SW 1271 (cell line): ENCODE data around the gene PCDHA12.
A peak's percentile ranks its signal among the peaks of the same experiment; 100 is the strongest.
"Not testable (repeated sequence)": the region's sequence is repeated elsewhere in the genome, so short reads cannot be mapped to it uniquely, and the experiment has no call there.

Experiments
- DNase-seq, 2 experiments: peaks; one replicate each; lab custom pipeline; 2025; lab: John Stamatoyannopoulos, UW

Gene PCDHA12, protein sequence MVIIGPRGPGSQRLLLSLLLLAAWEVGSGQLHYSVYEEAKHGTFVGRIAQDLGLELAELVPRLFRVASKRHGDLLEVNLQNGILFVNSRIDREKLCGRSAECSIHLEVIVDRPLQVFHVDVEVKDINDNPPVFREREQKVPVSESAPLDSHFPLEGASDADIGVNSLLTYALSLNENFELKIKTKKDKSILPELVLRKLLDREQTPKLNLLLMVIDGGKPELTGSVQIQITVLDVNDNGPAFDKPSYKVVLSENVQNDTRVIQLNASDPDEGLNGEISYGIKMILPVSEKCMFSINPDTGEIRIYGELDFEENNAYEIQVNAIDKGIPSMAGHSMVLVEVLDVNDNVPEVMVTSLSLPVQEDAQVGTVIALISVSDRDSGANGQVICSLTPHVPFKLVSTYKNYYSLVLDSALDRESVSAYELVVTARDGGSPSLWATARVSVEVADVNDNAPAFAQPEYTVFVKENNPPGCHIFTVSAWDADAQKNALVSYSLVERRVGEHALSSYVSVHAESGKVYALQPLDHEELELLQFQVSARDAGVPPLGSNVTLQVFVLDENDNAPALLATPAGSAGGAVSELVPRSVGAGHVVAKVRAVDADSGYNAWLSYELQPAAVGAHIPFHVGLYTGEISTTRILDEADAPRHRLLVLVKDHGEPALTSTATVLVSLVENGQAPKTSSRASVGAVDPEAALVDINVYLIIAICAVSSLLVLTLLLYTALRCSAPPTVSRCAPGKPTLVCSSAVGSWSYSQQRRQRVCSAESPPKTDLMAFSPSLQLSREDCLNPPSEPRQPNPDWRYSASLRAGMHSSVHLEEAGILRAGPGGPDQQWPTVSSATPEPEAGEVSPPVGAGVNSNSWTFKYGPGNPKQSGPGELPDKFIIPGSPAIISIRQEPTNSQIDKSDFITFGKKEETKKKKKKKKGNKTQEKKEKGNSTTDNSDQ

DNA sequence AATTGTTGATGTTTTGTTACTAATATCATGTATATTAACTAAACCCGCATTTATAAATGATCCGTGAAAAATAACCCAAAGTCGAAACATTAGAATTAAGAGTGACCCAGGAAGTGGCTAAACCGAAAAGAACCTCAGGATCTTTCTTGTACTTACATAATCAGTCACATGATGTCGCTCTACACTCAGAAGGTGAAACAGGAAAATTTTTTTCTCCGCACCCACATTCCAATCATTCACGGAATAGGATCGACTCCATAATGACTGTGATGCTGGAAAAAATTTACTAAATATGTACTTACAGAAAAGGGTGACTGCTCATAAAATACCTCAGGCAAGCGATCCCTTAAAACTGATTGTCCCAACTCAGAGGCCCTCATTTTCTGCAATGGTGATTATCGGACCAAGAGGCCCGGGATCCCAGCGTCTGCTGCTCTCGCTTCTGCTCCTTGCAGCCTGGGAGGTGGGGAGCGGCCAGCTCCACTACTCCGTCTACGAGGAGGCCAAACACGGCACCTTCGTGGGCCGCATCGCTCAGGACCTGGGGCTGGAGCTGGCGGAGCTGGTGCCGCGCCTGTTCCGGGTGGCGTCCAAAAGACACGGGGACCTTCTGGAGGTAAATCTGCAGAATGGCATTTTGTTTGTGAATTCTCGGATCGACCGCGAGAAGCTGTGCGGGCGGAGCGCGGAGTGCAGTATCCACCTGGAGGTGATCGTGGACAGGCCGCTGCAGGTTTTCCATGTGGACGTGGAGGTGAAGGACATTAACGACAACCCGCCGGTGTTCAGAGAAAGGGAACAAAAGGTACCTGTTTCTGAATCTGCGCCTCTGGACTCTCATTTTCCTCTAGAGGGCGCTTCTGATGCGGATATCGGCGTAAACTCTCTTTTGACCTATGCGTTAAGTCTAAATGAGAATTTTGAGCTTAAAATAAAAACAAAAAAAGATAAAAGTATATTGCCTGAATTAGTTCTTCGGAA lies at the start of gene PCDHA12:
Gene PCDHA12, plus strand, starts transcription at position 224 of the 981 bp plus-strand sequence. Its CDS starts 165 bp downstream, at position 389.
- peak; percentile 30 to 83 for DNase-seq

GRCh38 chr5:140827704-140828361 lies 47.3 kb upstream of the PCDHA12 start, which contains the start of gene PCDHA6:
Gene PCDHA6, plus strand, starts transcription at chr5:140827960. Its CDS starts 132 bp downstream, at chr5:140828092.
- no peak for DNase-seq

- DNase-seq: no peak
Observed at GRCh38 chr5:140828362-140828737, 46.8 kb upstream of the PCDHA12 start.

DNA sequence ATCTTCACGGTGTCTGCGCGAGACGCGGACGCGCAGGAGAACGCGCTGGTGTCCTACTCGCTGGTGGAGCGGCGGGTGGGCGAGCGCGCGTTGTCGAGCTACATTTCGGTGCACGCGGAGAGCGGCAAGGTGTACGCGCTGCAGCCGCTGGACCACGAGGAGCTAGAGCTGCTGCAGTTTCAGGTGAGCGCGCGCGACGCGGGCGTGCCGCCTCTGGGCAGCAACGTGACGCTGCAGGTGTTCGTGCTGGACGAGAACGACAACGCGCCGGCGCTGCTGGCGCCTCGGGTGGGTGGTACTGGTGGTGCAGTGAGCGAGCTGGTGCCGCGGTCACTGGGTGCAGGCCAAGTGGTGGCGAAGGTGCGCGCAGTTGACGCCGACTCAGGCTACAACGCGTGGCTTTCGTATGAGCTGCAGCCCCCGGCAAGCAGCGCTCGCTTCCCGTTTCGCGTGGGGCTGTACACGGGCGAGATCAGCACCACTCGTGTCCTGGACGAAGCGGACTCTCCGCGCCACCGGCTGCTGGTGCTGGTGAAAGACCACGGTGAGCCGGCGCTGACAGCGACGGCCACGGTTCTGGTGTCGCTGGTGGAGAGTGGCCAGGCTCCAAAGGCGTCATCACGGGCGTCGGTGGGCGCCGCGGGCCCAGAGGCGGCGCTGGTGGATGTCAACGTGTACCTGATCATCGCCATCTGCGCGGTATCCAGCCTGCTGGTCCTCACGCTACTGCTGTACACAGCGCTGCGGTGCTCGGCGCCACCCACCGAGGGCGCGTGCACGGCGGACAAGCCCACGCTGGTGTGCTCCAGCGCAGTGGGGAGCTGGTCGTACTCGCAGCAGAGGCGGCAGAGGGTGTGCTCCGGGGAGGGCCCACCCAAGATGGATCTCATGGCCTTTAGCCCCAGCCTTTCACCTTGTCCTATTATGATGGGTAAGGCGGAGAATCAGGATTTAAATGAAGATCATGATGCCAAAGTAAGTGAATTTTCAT lies 45.3 kb upstream of the PCDHA12 start:
- not testable (repeated sequence) for DNase-seq

DNA sequence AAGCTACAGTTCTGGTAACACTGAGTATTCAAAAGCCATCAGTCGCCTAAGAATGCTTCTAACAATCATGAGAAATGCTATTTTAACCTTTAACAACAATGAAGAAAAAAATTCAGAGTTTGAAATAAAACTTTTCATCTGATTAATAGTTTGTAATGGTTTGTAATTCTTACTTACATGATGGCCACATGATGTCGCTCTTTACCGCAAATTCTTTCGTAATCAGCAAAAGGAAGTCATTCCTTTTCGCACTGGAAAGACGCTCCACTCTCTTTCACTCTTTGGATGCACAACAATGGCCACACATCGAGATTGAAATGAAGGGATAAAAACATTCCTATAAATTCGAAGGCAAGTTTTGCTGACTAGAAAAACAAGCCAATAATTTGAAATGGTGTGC lies 41.1 kb upstream of the PCDHA12 start, which contains the start of gene PCDHA7:
Gene PCDHA7, plus strand, starts transcription at position 277 of the 400 bp plus-strand sequence. Its CDS starts 115 bp downstream, at position 392.
- DNase-seq: no peak

GRCh38 chr5:140834439-140835008 lies 40.6 kb upstream of the PCDHA12 start:
- not testable (repeated sequence) for DNase-seq

DNA sequence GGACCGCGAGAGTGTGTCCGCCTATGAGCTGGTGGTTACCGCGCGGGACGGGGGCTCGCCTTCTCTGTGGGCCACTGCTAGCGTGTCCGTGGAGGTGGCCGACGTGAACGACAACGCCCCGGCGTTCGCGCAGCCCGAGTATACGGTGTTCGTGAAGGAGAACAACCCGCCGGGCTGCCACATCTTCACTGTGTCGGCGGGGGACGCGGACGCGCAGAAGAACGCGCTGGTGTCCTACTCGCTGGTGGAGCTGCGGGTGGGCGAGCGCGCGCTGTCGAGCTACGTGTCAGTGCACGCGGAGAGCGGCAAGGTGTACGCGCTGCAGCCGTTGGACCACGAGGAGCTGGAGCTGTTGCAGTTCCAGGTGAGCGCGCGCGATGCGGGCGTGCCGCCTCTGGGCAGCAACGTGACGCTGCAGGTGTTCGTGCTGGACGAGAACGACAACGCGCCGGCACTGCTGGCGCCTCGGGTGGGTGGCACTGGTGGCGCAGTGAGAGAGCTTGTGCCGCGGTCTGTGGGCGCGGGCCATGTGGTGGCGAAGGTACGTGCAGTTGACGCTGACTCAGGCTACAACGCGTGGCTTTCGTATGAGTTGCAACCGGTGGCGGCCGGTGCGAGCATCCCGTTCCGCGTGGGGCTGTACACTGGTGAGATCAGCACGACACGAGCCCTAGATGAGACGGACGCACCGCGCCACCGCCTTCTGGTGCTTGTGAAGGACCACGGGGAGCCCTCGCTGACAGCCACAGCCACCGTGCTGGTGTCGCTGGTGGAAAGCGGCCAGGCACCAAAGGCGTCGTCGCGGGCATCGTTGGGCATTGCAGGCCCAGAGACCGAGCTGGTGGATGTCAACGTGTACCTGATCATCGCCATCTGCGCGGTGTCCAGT lies 39.2 kb upstream of the PCDHA12 start:
- no peak for DNase-seq

- DNase-seq: peak in 1 of 2 experiments; percentile 27
Observed at GRCh38 chr5:140840978-140841962, 33.8 kb upstream of the PCDHA12 start, which contains the start of gene PCDHA8. Gene PCDHA8, plus strand, starts transcription at chr5:140841187. Its CDS starts 135 bp downstream, at chr5:140841322.

GRCh38 chr5:140842798-140843733 lies 32.0 kb upstream of the PCDHA12 start:
- DNase-seq: no peak

GRCh38 chr5:140848139-140849102 lies 26.7 kb upstream of the PCDHA12 start, which contains the start of gene PCDHA9:
Gene PCDHA9, plus strand, starts transcription at chr5:140848382. Its CDS starts 114 bp downstream, at chr5:140848496.
- not testable (repeated sequence) for DNase-seq

- not testable (repeated sequence) for DNase-seq
Observed at GRCh38 chr5:140849831-140850634, 25.1 kb upstream of the PCDHA12 start.

GRCh38 chr5:140855772-140856674 lies 19.1 kb upstream of the PCDHA12 start, which contains the start of gene PCDHA10:
Gene PCDHA10, plus strand, starts transcription at chr5:140855897. Its CDS starts 152 bp downstream, at chr5:140856049.
- no peak for DNase-seq
